ENCODE data around the gene KCNH6. TPM values are rescaled to one million over a fixed set of nuclear protein-coding genes. Genes with fewer than 3 reads are reported as not detected.

KCNH6 gene
- total RNA-seq, 1 donor from 2014 or later: not detected

DNA sequence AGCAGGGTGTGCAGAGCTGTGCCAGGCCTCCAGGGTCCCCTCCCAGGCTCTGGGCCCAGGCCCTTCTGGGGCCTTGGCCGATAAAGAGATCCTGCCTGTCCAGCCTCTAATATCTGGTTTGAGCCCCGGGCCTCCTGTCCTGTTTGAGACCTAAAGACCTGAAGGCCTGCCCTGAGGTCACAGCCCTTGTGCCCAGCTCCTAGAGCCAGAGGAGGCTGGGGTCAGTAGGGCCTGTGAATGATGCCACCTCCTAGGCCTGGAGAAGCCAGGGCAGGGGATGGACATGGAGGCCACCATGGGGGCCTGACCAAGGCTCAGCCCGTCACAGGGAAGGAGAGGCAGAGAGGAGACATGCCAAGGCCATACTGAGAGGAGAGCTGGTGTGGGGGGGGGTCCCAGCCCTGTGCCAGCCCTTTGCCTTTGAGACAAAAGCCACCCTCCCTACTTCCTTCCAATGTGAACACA is 7.4 kb downstream of the KCNH6 start:
- Mint-ChIP-seq H3K4me1 (ENCODE audit: unreplicated experiment) (no peaks in the 10 kb centered on the region), H3K27me3 (ENCODE audit: unreplicated experiment) (peaks cover 11% of the 10 kb centered on the region), H3K36me3 (ENCODE audit: unreplicated experiment) (no peaks in the 10 kb centered on the region), H3K27ac (ENCODE audit: unreplicated experiment) (no peak overlapping the region), H3K4me3 (ENCODE audit: unreplicated experiment) (no peak overlapping the region), H3K9me3 (ENCODE audit: unreplicated experiment) (no peaks in the 10 kb centered on the region)
- no peak for DNase-seq (ENCODE audit: extremely low spot score, unreplicated experiment)
- TF ChIP-seq CTCF (IDR thresholded peaks at IDR 0.05): no peak

GRCh38 chr17:63531022-63531965 is 8.1 kb downstream of the KCNH6 start:
- no peaks in the 10 kb centered on the region for H3K4me1 Mint-ChIP-seq (ENCODE audit: unreplicated experiment)
- peaks cover 9% of the 10 kb centered on the region for H3K27me3 Mint-ChIP-seq (ENCODE audit: unreplicated experiment)
- no peaks in the 10 kb centered on the region for H3K9me3 Mint-ChIP-seq (ENCODE audit: unreplicated experiment)
- DNase-seq (ENCODE audit: extremely low spot score, unreplicated experiment): no peak
- H3K36me3 Mint-ChIP-seq (ENCODE audit: unreplicated experiment): no peaks in the 10 kb centered on the region
- no peak overlapping the region for H3K27ac Mint-ChIP-seq (ENCODE audit: unreplicated experiment)
- H3K4me3 Mint-ChIP-seq (ENCODE audit: unreplicated experiment): no peak overlapping the region
- TF ChIP-seq CTCF (IDR thresholded peaks at IDR 0.05): no peak

GRCh38 chr17:63533433-63534077 is 10.4 kb downstream of the KCNH6 start:
- H3K9me3 Mint-ChIP-seq (ENCODE audit: unreplicated experiment): no peaks in the 10 kb centered on the region
- peak; percentile 84 for DNase-seq (ENCODE audit: extremely low spot score, unreplicated experiment)
- H3K27me3 Mint-ChIP-seq (ENCODE audit: unreplicated experiment): no peaks in the 10 kb centered on the region
- TF ChIP-seq CTCF (IDR thresholded peaks at IDR 0.05): no peak
- no peaks in the 10 kb centered on the region for H3K4me1 Mint-ChIP-seq (ENCODE audit: unreplicated experiment)
- no peak overlapping the region for H3K4me3 Mint-ChIP-seq (ENCODE audit: unreplicated experiment)
- H3K36me3 Mint-ChIP-seq (ENCODE audit: unreplicated experiment): no peaks in the 10 kb centered on the region
- no peak overlapping the region for H3K27ac Mint-ChIP-seq (ENCODE audit: unreplicated experiment)

GRCh38 chr17:63534078-63534570 is 11.0 kb downstream of the KCNH6 start:
- Mint-ChIP-seq H3K27me3 (ENCODE audit: unreplicated experiment) (no peaks in the 10 kb centered on the region), H3K4me1 (ENCODE audit: unreplicated experiment) (no peaks in the 10 kb centered on the region), H3K9me3 (ENCODE audit: unreplicated experiment) (no peaks in the 10 kb centered on the region), H3K36me3 (ENCODE audit: unreplicated experiment) (no peaks in the 10 kb centered on the region), H3K27ac (ENCODE audit: unreplicated experiment) (no peak overlapping the region), H3K4me3 (ENCODE audit: unreplicated experiment) (no peak overlapping the region)
- no peak for DNase-seq (ENCODE audit: extremely low spot score, unreplicated experiment)
- TF ChIP-seq CTCF (IDR thresholded peaks at IDR 0.05): no peak

All from osteocyte (in vitro differentiated cells).